ENCODE results near the gene PCSK5.

The PCSK5 gene

GRCh38 chr9:76351006-76351405, 460.5 kb downstream of the PCSK5 start:
- Histone ChIP-seq H3K4me2 (ENCODE audit: insufficient read depth, low read length) (no peak overlapping the region), H3K9ac (ENCODE audit: low read depth, low read length) (no peak overlapping the region), H3K79me2 (ENCODE audit: insufficient read depth, low read length) (no peaks in the 10 kb centered on the region), H3K27me3 (ENCODE audit: insufficient read depth, low read length, poor library complexity) (no peaks in the 10 kb centered on the region), H3K27ac (ENCODE audit: low read length) (no peak overlapping the region), H4K20me1 (ENCODE audit: insufficient read depth, low read length) (no peaks in the 10 kb centered on the region), H3K9me3 (ENCODE audit: insufficient read depth, low read length, severe bottlenecking) (no peaks in the 10 kb centered on the region), H3K4me1 (ENCODE audit: insufficient read depth, low read length) (no peaks in the 10 kb centered on the region), H3K36me3 (ENCODE audit: insufficient read depth, low read length) (no peaks in the 10 kb centered on the region), H2AFZ (ENCODE audit: low read depth, low read length) (no peak overlapping the region), H3K4me3 (ENCODE audit: low read depth in 1 of 2, low read length in 2 of 2) (no peak overlapping the region)
- TF ChIP-seq EZH2 (IDR thresholded peaks at IDR 0.05; ENCODE audit: borderline replicate concordance, low read depth, low read length, severe bottlenecking) (no peak), CTCF (IDR thresholded peaks at IDR 0.05; ENCODE audit: borderline replicate concordance, extremely low read depth, low read length, poor library complexity, severe bottlenecking) (no peak)
- no peak for DNase-seq
- no peak for ATAC-seq (ENCODE audit: insufficient read depth, low read depth)

- Histone ChIP-seq H3K9ac (ENCODE audit: low read depth, low read length) (no peak overlapping the region), H3K27me3 (ENCODE audit: insufficient read depth, low read length, poor library complexity) (no peaks in the 10 kb centered on the region), H3K4me3 (ENCODE audit: low read depth in 1 of 2, low read length in 2 of 2) (no peak overlapping the region), H3K27ac (ENCODE audit: low read length) (no peak overlapping the region), H3K79me2 (ENCODE audit: insufficient read depth, low read length) (no peaks in the 10 kb centered on the region), H3K36me3 (ENCODE audit: insufficient read depth, low read length) (no peaks in the 10 kb centered on the region), H2AFZ (ENCODE audit: low read depth, low read length) (no peak overlapping the region), H3K4me1 (ENCODE audit: insufficient read depth, low read length) (no peaks in the 10 kb centered on the region), H3K9me3 (ENCODE audit: insufficient read depth, low read length, severe bottlenecking) (no peaks in the 10 kb centered on the region), H4K20me1 (ENCODE audit: insufficient read depth, low read length) (no peaks in the 10 kb centered on the region), H3K4me2 (ENCODE audit: insufficient read depth, low read length) (no peak overlapping the region)
- no peak for DNase-seq
- ATAC-seq (ENCODE audit: insufficient read depth, low read depth) = no peak
- TF ChIP-seq EZH2 (IDR thresholded peaks at IDR 0.05; ENCODE audit: borderline replicate concordance, low read depth, low read length, severe bottlenecking) (no peak), CTCF (IDR thresholded peaks at IDR 0.05; ENCODE audit: borderline replicate concordance, extremely low read depth, low read length, poor library complexity, severe bottlenecking) (no peak)
These were observed 461.6 kb downstream of the PCSK5 start for GRCh38 chr9:76352026-76352620.

- Histone ChIP-seq H3K79me2 (ENCODE audit: insufficient read depth, low read length) (no peaks in the 10 kb centered on the region), H3K27ac (ENCODE audit: low read length) (no peak overlapping the region), H3K27me3 (ENCODE audit: insufficient read depth, low read length, poor library complexity) (no peaks in the 10 kb centered on the region), H2AFZ (ENCODE audit: low read depth, low read length) (no peak overlapping the region), H3K36me3 (ENCODE audit: insufficient read depth, low read length) (no peaks in the 10 kb centered on the region), H3K9ac (ENCODE audit: low read depth, low read length) (no peak overlapping the region), H4K20me1 (ENCODE audit: insufficient read depth, low read length) (no peaks in the 10 kb centered on the region), H3K4me3 (ENCODE audit: low read depth in 1 of 2, low read length in 2 of 2) (no peak overlapping the region), H3K4me1 (ENCODE audit: insufficient read depth, low read length) (no peaks in the 10 kb centered on the region), H3K9me3 (ENCODE audit: insufficient read depth, low read length, severe bottlenecking) (no peaks in the 10 kb centered on the region), H3K4me2 (ENCODE audit: insufficient read depth, low read length) (no peak overlapping the region)
- ATAC-seq (ENCODE audit: insufficient read depth, low read depth) (no peak), DNase-seq (no peak)
- TF ChIP-seq EZH2 (IDR thresholded peaks at IDR 0.05; ENCODE audit: borderline replicate concordance, low read depth, low read length, severe bottlenecking) (no peak), CTCF (IDR thresholded peaks at IDR 0.05; ENCODE audit: borderline replicate concordance, extremely low read depth, low read length, poor library complexity, severe bottlenecking) (no peak)
These were observed 462.8 kb downstream of the PCSK5 start for GRCh38 chr9:76353280-76353679.

GRCh38 chr9:76354221-76354620, 463.7 kb downstream of the PCSK5 start:
- no peak overlapping the region for H3K4me3 ChIP-seq (ENCODE audit: low read depth in 1 of 2, low read length in 2 of 2)
- no peak for ATAC-seq (ENCODE audit: insufficient read depth, low read depth)

More at GRCh38 chr9:76354221-76354620, 463.7 kb downstream of the PCSK5 start:
- Histone ChIP-seq H3K36me3 (ENCODE audit: insufficient read depth, low read length) (no peaks in the 10 kb centered on the region), H3K9me3 (ENCODE audit: insufficient read depth, low read length, severe bottlenecking) (no peaks in the 10 kb centered on the region), H3K27ac (ENCODE audit: low read length) (no peak overlapping the region), H3K4me2 (ENCODE audit: insufficient read depth, low read length) (no peak overlapping the region), H3K27me3 (ENCODE audit: insufficient read depth, low read length, poor library complexity) (no peaks in the 10 kb centered on the region), H4K20me1 (ENCODE audit: insufficient read depth, low read length) (no peaks in the 10 kb centered on the region), H3K4me1 (ENCODE audit: insufficient read depth, low read length) (no peaks in the 10 kb centered on the region), H3K9ac (ENCODE audit: low read depth, low read length) (no peak overlapping the region), H2AFZ (ENCODE audit: low read depth, low read length) (no peak overlapping the region), H3K79me2 (ENCODE audit: insufficient read depth, low read length) (no peaks in the 10 kb centered on the region)
- TF ChIP-seq EZH2 (IDR thresholded peaks at IDR 0.05; ENCODE audit: borderline replicate concordance, low read depth, low read length, severe bottlenecking) (no peak), CTCF (IDR thresholded peaks at IDR 0.05; ENCODE audit: borderline replicate concordance, extremely low read depth, low read length, poor library complexity, severe bottlenecking) (no peak)
- no peak for DNase-seq

Measured in DND-41 (cell line).